OCI-LY3 (cell line): Measurements from ENCODE around the gene TTC14.
"Not testable (repeated sequence)": the region's sequence is repeated elsewhere in the genome, so short reads cannot be mapped to it uniquely, and the experiment has no call there.

ENCODE experiments used
- CTCF ChIP-seq: fragments of 200-600, 300-600 bp; sonication (generic); IDR thresholded peaks from 2 replicates; pipeline ENCODE4 v1.5.1; 2014; ENCODE audit warnings: antibody characterized with exemption, low read length, low read depth
- EZH2phosphoT487 ChIP-seq: fragments of 200-600 bp; shearing (Covaris generic); IDR thresholded peaks from 2 replicates; pipeline ENCODE4 v1.6.1; 2018; ENCODE audit warnings: antibody characterized with exemption, mixed run types, low read depth

- not testable (repeated sequence) for TF ChIP-seq CTCF, EZH2phosphoT487
Measured at GRCh38 chr3:180593631-180594030, 8.3 kb upstream of the TTC14 start.
